Stimulated activated CD8-positive, alpha-beta memory T cell treated with anti-CD3 and anti-CD28 coated beads, Interleukin-12 subunit alpha, Interleukin-12 subunit beta, amount 100 ng/mL, for 24 hours (primary cell): ENCODE measurements around the gene NDST1.

Experiments
- DNase-seq: peaks from one replicate; pipeline ENCODE4 v3.0.0-alpha.2; 2020; ENCODE audit errors: extremely low read depth

NDST1 gene

GRCh38 chr5:150523472-150524350 is 15.8 kb downstream of the NDST1 start:
- no peak for DNase-seq

GRCh38 chr5:150525163-150525562 is 17.2 kb downstream of the NDST1 start:
- no peak for DNase-seq

GRCh38 chr5:150525781-150526180 is 17.9 kb downstream of the NDST1 start:
- DNase-seq: no peak

- no peak for DNase-seq
These were observed 19.1 kb downstream of the NDST1 start for GRCh38 chr5:150527038-150527437.

GRCh38 chr5:150527808-150528207 is 19.9 kb downstream of the NDST1 start:
- no peak for DNase-seq

GRCh38 chr5:150528924-150529546 is 21.1 kb downstream of the NDST1 start:
- DNase-seq: no peak

GRCh38 chr5:150529555-150529954 is 21.6 kb downstream of the NDST1 start:
- DNase-seq: no peak

GRCh38 chr5:150530423-150530822 is 22.5 kb downstream of the NDST1 start:
- DNase-seq: no peak

- no peak for DNase-seq
These were observed 23.1 kb downstream of the NDST1 start for GRCh38 chr5:150530951-150531588.

GRCh38 chr5:150531686-150532085 is 23.8 kb downstream of the NDST1 start:
- no peak for DNase-seq

GRCh38 chr5:150532151-150532550 is 24.2 kb downstream of the NDST1 start:
- DNase-seq: no peak

- no peak for DNase-seq
These were observed 25.1 kb downstream of the NDST1 start for GRCh38 chr5:150532996-150533395.

- DNase-seq: no peak
These were observed 26.9 kb downstream of the NDST1 start for GRCh38 chr5:150534811-150535210.

GRCh38 chr5:150535611-150536010 is 27.7 kb downstream of the NDST1 start:
- DNase-seq: no peak

- DNase-seq: no peak
These were observed 30.3 kb downstream of the NDST1 start for GRCh38 chr5:150538007-150538917.

GRCh38 chr5:150539206-150539605 is 31.3 kb downstream of the NDST1 start:
- DNase-seq: no peak

GRCh38 chr5:150540042-150540441 is 32.1 kb downstream of the NDST1 start:
- no peak for DNase-seq

- no peak for DNase-seq
These were observed 32.9 kb downstream of the NDST1 start for GRCh38 chr5:150540615-150541396.

GRCh38 chr5:150541397-150541675 is 33.4 kb downstream of the NDST1 start:
- DNase-seq: no peak

GRCh38 chr5:150541895-150542294 is 34.0 kb downstream of the NDST1 start:
- DNase-seq: no peak

GRCh38 chr5:150542933-150543445 is 35.1 kb downstream of the NDST1 start:
- DNase-seq: no peak
